HCT116 (cell line): ENCODE data around the gene MINDY4.

Source experiments
- CBX3 ChIP-seq: IDR thresholded peaks from 2 replicates; pipeline ENCODE4 v1.6.1; 2012; ENCODE audit warnings: low read depth
- CEBPB ChIP-seq: IDR thresholded peaks from 2 replicates; pipeline ENCODE4 v1.6.1; 2012; ENCODE audit warnings: low read depth
- EZH2 ChIP-seq: fragments of 200-600 bp; sonication (generic); IDR thresholded peaks from 2 replicates; pipeline ENCODE4 v1.6.1; 2017; ENCODE audit warnings: antibody characterized with exemption, mixed run types
- EZH2phosphoT487 ChIP-seq: fragments of 200-600 bp; IDR thresholded peaks from 2 replicates; pipeline ENCODE4 v1.6.1; 2018; ENCODE audit warnings: antibody characterized with exemption, borderline replicate concordance
- FOSL1 ChIP-seq: IDR thresholded peaks from 2 replicates; pipeline ENCODE4 v1.6.1; 2012; ENCODE audit warnings: low read depth
- JUND ChIP-seq: IDR thresholded peaks from 2 replicates; pipeline ENCODE4 v1.6.1; 2012
- POLR2A ChIP-seq: IDR thresholded peaks from 2 replicates; pipeline ENCODE4 v1.7.0; 2011; ENCODE audit warnings: borderline replicate concordance; ENCODE audit not compliant: insufficient read depth, insufficient read length; ENCODE audit errors: extremely low read depth
- POLR2AphosphoS5 ChIP-seq: IDR thresholded peaks from 2 replicates; pipeline ENCODE4 v1.6.1; 2011; ENCODE audit warnings: mild to moderate bottlenecking, low read depth, low read length, moderate library complexity
- SIN3A ChIP-seq: IDR thresholded peaks from 2 replicates; pipeline ENCODE4 v1.6.1; 2012; ENCODE audit warnings: low read depth
- YY1 ChIP-seq: IDR thresholded peaks from 2 replicates; pipeline ENCODE4 v1.6.1; 2011; ENCODE audit warnings: low read length, low read depth, moderate library complexity, mild to moderate bottlenecking; ENCODE audit not compliant: insufficient replicate concordance; ENCODE audit errors: extremely low read depth
- ZBTB33 ChIP-seq: IDR thresholded peaks from 2 replicates; pipeline ENCODE4 v1.6.1; 2011; ENCODE audit warnings: mild to moderate bottlenecking, low read length, moderate library complexity; ENCODE audit not compliant: insufficient replicate concordance; ENCODE audit errors: extremely low read depth
- ZNF274 ChIP-seq: fragments of 200-500 bp; sonication (Bioruptor generic); IDR thresholded peaks from 2 replicates; pipeline ENCODE4 v1.6.1; 2014; ENCODE audit warnings: mild to moderate bottlenecking, low read depth, low read length, inconsistent platforms
- TF ChIP-seq, protein P1 (sequence below), 3 experiments: fragments of 200-600 bp in 1 of 3; sonication (generic) in 1 of 3; IDR thresholded peaks in 2 of 3; conservative IDR thresholded peaks in 1 of 3; 2 replicates each; pipeline ENCODE4 v1.5.1; 2012 to 2017; ENCODE audit warnings: low read depth in 2 of 3, low read length in 2 of 3, antibody characterized with exemption in 1 of 3, borderline replicate concordance in 1 of 3, control low read depth in 1 of 3, mild to moderate bottlenecking in 1 of 3, mixed read lengths in 1 of 3, mixed run types in 1 of 3, moderate library complexity in 1 of 3; ENCODE audit not compliant: insufficient read depth in 1 of 3

DNA sequence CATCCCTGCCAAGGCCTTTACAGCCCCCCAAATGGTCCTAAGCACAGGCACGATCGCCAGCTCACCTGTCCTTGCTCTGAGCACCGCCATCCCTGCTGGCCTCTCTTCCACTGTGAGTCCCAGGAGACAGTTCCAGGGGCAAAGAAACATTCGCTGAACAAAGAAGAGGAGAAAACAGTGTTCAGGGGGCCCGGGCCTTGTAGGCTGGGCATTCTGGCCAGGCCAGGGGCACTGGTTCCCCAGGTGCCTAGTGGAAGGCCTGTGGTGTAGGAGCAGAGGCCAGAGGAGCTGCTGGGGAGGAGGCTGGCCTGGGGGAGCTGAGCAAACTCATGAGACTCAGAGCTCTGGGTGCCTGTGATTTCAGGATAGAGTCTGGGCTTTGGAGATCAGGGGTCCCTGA is 163.0 kb downstream of the MINDY4 start:
- TF ChIP-seq, protein P1, sequence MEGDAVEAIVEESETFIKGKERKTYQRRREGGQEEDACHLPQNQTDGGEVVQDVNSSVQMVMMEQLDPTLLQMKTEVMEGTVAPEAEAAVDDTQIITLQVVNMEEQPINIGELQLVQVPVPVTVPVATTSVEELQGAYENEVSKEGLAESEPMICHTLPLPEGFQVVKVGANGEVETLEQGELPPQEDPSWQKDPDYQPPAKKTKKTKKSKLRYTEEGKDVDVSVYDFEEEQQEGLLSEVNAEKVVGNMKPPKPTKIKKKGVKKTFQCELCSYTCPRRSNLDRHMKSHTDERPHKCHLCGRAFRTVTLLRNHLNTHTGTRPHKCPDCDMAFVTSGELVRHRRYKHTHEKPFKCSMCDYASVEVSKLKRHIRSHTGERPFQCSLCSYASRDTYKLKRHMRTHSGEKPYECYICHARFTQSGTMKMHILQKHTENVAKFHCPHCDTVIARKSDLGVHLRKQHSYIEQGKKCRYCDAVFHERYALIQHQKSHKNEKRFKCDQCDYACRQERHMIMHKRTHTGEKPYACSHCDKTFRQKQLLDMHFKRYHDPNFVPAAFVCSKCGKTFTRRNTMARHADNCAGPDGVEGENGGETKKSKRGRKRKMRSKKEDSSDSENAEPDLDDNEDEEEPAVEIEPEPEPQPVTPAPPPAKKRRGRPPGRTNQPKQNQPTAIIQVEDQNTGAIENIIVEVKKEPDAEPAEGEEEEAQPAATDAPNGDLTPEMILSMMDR (IDR thresholded peaks at IDR 0.05 in 2 of 3, conservative IDR thresholded peaks at IDR 0.05 in 1 of 3; ENCODE audit: borderline replicate concordance in 1 of 3, insufficient read depth in 1 of 3, low read depth in 2 of 3, low read length in 2 of 3), result no peak
- TF ChIP-seq POLR2A (no peak), CEBPB (no peak), EZH2 (no peak), YY1 (no peak), ZBTB33 (no peak), EZH2phosphoT487 (no peak), JUND (no peak), SIN3A (no peak), CBX3 (no peak), FOSL1 (no peak), ZNF274 (no peak), POLR2AphosphoS5 (no peak)
